ENCODE results near the gene C5orf63. TPM values are rescaled to one million over a fixed set of nuclear protein-coding genes. Genes with fewer than 3 reads are reported as not detected.

The C5orf63 gene
- polyA plus RNA-seq, 1 donor from 2014 or later: not detected

- no peaks in the 10 kb centered on the region for H3K27me3 ChIP-seq (ENCODE audit: insufficient read depth, low read depth, low read length)
- no peaks in the 10 kb centered on the region for H3K79me2 ChIP-seq (replicated peaks; ENCODE audit: insufficient read depth, low read length)
- H3K27ac ChIP-seq (ENCODE audit: low read length): no peak overlapping the region
Observed at GRCh38 chr5:127014573-127014972, 58.7 kb downstream of the C5orf63 start.

DNA sequence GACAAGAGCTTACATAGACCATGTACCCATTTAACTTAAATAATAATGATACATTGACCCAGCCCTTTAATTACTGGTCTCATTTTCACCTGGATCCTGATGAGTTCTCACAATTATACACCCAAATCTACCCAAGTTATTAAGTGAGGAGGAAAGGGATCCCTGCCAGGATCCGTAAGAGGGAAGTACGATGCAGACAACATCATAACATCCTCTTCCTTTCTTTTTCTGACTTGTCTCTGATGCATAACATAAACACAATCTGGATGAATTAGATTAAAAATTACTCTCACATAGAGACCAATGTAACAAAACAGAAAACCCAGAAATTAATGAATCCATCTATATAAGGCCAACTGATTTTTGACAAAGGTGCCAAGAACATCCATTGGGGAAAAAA is 59.9 kb downstream of the C5orf63 start:
- no peaks in the 10 kb centered on the region for H4K20me1 ChIP-seq (ENCODE audit: insufficient read depth)
- no peaks in the 10 kb centered on the region for H3K9me2 ChIP-seq (ENCODE audit: insufficient read depth, low read length)
- H3K27me3 ChIP-seq (ENCODE audit: insufficient read depth, low read depth, low read length): no peaks in the 10 kb centered on the region
- no peaks in the 10 kb centered on the region for H3K79me2 ChIP-seq (replicated peaks; ENCODE audit: insufficient read depth, low read length)
- no peaks in the 10 kb centered on the region for H3F3A ChIP-seq (ENCODE audit: insufficient read depth, low read length, poor library complexity, severe bottlenecking)
- H3K36me3 ChIP-seq (ENCODE audit: insufficient read depth, low read length): no peaks in the 10 kb centered on the region
- no peak overlapping the region for H3K4me2 ChIP-seq (ENCODE audit: low read length)
- no peak overlapping the region for H3K9ac ChIP-seq (ENCODE audit: low read length)
- H2AFZ ChIP-seq (ENCODE audit: low read depth, low read length): no peak overlapping the region
- no peak overlapping the region for H3K27ac ChIP-seq (ENCODE audit: low read length)
- TF ChIP-seq CTCF (IDR thresholded peaks at IDR 0.05; ENCODE audit: poor library complexity, severe bottlenecking) (no peak), TAF1 (IDR thresholded peaks at IDR 0.05; ENCODE audit: low read depth) (no peak), MXI1 (conservative IDR thresholded peaks at IDR 0.05; ENCODE audit: poor library complexity, severe bottlenecking) (no peak), POLR2AphosphoS5 (IDR thresholded peaks at IDR 0.05) (no peak), EP300 (conservative IDR thresholded peaks at IDR 0.05; ENCODE audit: poor library complexity, severe bottlenecking) (no peak), EZH2 (IDR thresholded peaks at IDR 0.05; ENCODE audit: borderline replicate concordance, insufficient read depth, low read length, poor library complexity, severe bottlenecking) (no peak), RAD21 (conservative IDR thresholded peaks at IDR 0.05) (no peak), SMC3 (conservative IDR thresholded peaks at IDR 0.05; ENCODE audit: poor library complexity) (no peak)
- TF ChIP-seq, protein P1, sequence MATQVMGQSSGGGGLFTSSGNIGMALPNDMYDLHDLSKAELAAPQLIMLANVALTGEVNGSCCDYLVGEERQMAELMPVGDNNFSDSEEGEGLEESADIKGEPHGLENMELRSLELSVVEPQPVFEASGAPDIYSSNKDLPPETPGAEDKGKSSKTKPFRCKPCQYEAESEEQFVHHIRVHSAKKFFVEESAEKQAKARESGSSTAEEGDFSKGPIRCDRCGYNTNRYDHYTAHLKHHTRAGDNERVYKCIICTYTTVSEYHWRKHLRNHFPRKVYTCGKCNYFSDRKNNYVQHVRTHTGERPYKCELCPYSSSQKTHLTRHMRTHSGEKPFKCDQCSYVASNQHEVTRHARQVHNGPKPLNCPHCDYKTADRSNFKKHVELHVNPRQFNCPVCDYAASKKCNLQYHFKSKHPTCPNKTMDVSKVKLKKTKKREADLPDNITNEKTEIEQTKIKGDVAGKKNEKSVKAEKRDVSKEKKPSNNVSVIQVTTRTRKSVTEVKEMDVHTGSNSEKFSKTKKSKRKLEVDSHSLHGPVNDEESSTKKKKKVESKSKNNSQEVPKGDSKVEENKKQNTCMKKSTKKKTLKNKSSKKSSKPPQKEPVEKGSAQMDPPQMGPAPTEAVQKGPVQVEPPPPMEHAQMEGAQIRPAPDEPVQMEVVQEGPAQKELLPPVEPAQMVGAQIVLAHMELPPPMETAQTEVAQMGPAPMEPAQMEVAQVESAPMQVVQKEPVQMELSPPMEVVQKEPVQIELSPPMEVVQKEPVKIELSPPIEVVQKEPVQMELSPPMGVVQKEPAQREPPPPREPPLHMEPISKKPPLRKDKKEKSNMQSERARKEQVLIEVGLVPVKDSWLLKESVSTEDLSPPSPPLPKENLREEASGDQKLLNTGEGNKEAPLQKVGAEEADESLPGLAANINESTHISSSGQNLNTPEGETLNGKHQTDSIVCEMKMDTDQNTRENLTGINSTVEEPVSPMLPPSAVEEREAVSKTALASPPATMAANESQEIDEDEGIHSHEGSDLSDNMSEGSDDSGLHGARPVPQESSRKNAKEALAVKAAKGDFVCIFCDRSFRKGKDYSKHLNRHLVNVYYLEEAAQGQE (IDR thresholded peaks at IDR 0.05; ENCODE audit: borderline replicate concordance): no peak
- H3K4me3 ChIP-seq (ENCODE audit: low read length): no peak overlapping the region
- H3K9me3 ChIP-seq (ENCODE audit: low read length): no peaks in the 10 kb centered on the region

More at GRCh38 chr5:127014573-127014972, 58.7 kb downstream of the C5orf63 start:
- Histone ChIP-seq H2AFZ (ENCODE audit: low read depth, low read length) (no peak overlapping the region), H3K9me3 (ENCODE audit: low read length) (no peaks in the 10 kb centered on the region), H3F3A (ENCODE audit: insufficient read depth, low read length, poor library complexity, severe bottlenecking) (no peaks in the 10 kb centered on the region), H3K9ac (ENCODE audit: low read length) (no peak overlapping the region), H3K4me2 (ENCODE audit: low read length) (no peak overlapping the region), H4K20me1 (ENCODE audit: insufficient read depth) (no peaks in the 10 kb centered on the region), H3K36me3 (ENCODE audit: insufficient read depth, low read length) (no peaks in the 10 kb centered on the region), H3K9me2 (ENCODE audit: insufficient read depth, low read length) (no peaks in the 10 kb centered on the region), H3K4me3 (ENCODE audit: low read length) (no peak overlapping the region)
- no peak for TF ChIP-seq CTCF (IDR thresholded peaks at IDR 0.05; ENCODE audit: poor library complexity, severe bottlenecking)
- TF ChIP-seq, protein P1 (IDR thresholded peaks at IDR 0.05; ENCODE audit: borderline replicate concordance): no peak
- no peak for TF ChIP-seq RAD21 (conservative IDR thresholded peaks at IDR 0.05)
- TF ChIP-seq EP300 (conservative IDR thresholded peaks at IDR 0.05; ENCODE audit: poor library complexity, severe bottlenecking): no peak
- TF ChIP-seq TAF1 (IDR thresholded peaks at IDR 0.05; ENCODE audit: low read depth): no peak
- no peak for TF ChIP-seq POLR2AphosphoS5 (IDR thresholded peaks at IDR 0.05)
- TF ChIP-seq SMC3 (conservative IDR thresholded peaks at IDR 0.05; ENCODE audit: poor library complexity): no peak
- no peak for TF ChIP-seq EZH2 (IDR thresholded peaks at IDR 0.05; ENCODE audit: borderline replicate concordance, insufficient read depth, low read length, poor library complexity, severe bottlenecking)
